Measurements from ENCODE around the gene CAV1.
A peak's percentile ranks its signal among the peaks of the same experiment; 100 is the strongest.

Gene CAV1

GRCh38 chr7:116540743-116541142 is 15.9 kb downstream of the CAV1 start:
- DNase-seq (ENCODE audit: insufficient read length, low spot score): no peak
- no peak for FAIRE-seq
- TF ChIP-seq TAF1 (IDR thresholded peaks at IDR 0.05; ENCODE audit: low read depth, low read length): no peak
- no peak for TF ChIP-seq SPI1 (IDR thresholded peaks at IDR 0.05; ENCODE audit: low read depth, low read length)
- no peak for TF ChIP-seq POLR2AphosphoS5 (IDR thresholded peaks at IDR 0.05; ENCODE audit: low read depth, low read length)
- no peak for TF ChIP-seq POLR2A (IDR thresholded peaks at IDR 0.05; ENCODE audit: low read depth, low read length)

GRCh38 chr7:116541951-116542350 is 17.1 kb downstream of the CAV1 start:
- DNase-seq (ENCODE audit: insufficient read length, low spot score) (no peak), FAIRE-seq (no peak)
- no peak for TF ChIP-seq SPI1 (IDR thresholded peaks at IDR 0.05; ENCODE audit: low read depth, low read length)
- TF ChIP-seq POU2F2 (IDR thresholded peaks at IDR 0.05; ENCODE audit: low read depth, low read length): no peak
- no peak for TF ChIP-seq PAX5 (IDR thresholded peaks at IDR 0.05; ENCODE audit: insufficient read depth, low read length, severe bottlenecking)
- TF ChIP-seq POLR2A (IDR thresholded peaks at IDR 0.05; ENCODE audit: low read depth, low read length): no peak
- no peak for TF ChIP-seq POLR2AphosphoS5 (IDR thresholded peaks at IDR 0.05; ENCODE audit: low read depth, low read length)
- TF ChIP-seq TAF1 (IDR thresholded peaks at IDR 0.05; ENCODE audit: low read depth, low read length): no peak

DNA sequence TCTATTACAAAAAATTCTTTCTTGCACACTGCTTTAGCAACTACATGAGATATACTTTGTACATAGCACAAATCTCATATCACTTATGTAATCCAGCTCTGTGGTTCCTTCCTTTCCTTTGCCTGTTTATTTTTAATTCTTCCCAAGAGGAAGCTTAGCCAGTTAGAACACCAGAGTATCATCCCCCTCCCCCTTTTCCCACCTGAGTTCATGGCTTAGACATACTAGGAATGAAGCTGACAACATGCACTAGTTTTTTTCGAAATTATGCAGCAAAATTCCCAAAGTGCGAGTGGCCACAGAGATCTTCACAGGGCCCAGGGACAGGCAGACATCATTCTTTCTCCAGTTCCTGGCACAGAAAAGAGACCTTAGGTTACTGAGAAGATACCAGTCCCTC is 17.8 kb downstream of the CAV1 start:
- FAIRE-seq: no peak

DNA sequence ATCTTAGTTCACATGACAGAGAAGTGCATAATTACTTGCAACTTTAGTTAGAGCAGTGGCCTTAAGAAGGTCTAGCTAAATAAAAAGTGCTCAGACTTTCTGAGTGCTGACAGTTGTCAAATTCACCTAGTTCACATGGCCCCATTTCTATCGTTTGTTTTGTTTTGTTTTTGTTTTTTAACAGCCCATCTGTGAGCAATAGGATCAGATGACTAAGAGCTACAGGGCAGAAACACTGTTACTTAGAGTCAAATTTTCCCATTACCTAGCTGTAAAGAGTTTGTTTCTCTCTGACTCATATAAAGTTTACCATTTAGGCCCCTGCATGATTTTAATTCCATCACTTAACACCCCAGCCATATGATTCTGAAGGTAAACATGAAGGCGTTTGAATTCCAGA is 18.8 kb downstream of the CAV1 start:
- DNase-seq (ENCODE audit: insufficient read length, low spot score) (no peak), FAIRE-seq (no peak)
- TF ChIP-seq SPI1 (IDR thresholded peaks at IDR 0.05; ENCODE audit: low read depth, low read length) (no peak), POLR2AphosphoS5 (IDR thresholded peaks at IDR 0.05; ENCODE audit: low read depth, low read length) (no peak), TAF1 (IDR thresholded peaks at IDR 0.05; ENCODE audit: low read depth, low read length) (no peak), PAX5 (IDR thresholded peaks at IDR 0.05; ENCODE audit: insufficient read depth, low read length, severe bottlenecking) (no peak), POLR2A (IDR thresholded peaks at IDR 0.05; ENCODE audit: low read depth, low read length) (no peak), POU2F2 (IDR thresholded peaks at IDR 0.05; ENCODE audit: low read depth, low read length) (no peak)

More for the DNA sequence above, 17.8 kb downstream of the CAV1 start:
- DNase-seq (ENCODE audit: insufficient read length, low spot score): no peak
- TF ChIP-seq POLR2A (IDR thresholded peaks at IDR 0.05; ENCODE audit: low read depth, low read length) (no peak), POU2F2 (IDR thresholded peaks at IDR 0.05; ENCODE audit: low read depth, low read length) (no peak), PAX5 (IDR thresholded peaks at IDR 0.05; ENCODE audit: insufficient read depth, low read length, severe bottlenecking) (no peak), POLR2AphosphoS5 (IDR thresholded peaks at IDR 0.05; ENCODE audit: low read depth, low read length) (no peak), SPI1 (IDR thresholded peaks at IDR 0.05; ENCODE audit: low read depth, low read length) (no peak)

DNA sequence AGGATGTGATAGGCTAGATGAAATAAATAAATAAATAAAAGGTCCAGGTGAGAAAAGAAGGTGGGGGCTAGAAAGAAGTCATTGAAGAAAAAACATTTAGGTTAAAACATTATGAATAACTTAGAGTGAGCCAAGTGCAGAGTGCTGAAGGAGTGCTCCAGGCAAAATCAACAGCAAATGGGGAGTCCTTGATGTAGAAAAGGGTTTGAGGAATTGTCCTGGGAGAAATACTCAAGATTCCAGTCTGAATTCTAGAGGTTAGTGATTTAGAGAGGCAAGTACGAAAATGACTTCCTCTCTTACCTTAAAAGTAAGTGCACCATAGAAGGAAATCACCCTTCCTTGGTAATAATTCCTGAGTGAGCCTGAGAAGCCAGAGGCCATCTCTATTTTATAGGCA is 19.7 kb downstream of the CAV1 start:
- DNase-seq (ENCODE audit: insufficient read length, low spot score): no peak
- no peak for FAIRE-seq
- no peak for TF ChIP-seq TAF1 (IDR thresholded peaks at IDR 0.05; ENCODE audit: low read depth, low read length)
- TF ChIP-seq POLR2A (IDR thresholded peaks at IDR 0.05; ENCODE audit: low read depth, low read length): no peak
- TF ChIP-seq PAX5 (IDR thresholded peaks at IDR 0.05; ENCODE audit: insufficient read depth, low read length, severe bottlenecking): no peak
- no peak for TF ChIP-seq POLR2AphosphoS5 (IDR thresholded peaks at IDR 0.05; ENCODE audit: low read depth, low read length)
- no peak for TF ChIP-seq SPI1 (IDR thresholded peaks at IDR 0.05; ENCODE audit: low read depth, low read length)
- TF ChIP-seq POU2F2 (IDR thresholded peaks at IDR 0.05; ENCODE audit: low read depth, low read length): no peak

GRCh38 chr7:116545411-116545993 is 20.7 kb downstream of the CAV1 start:
- DNase-seq (ENCODE audit: insufficient read length, low spot score): no peak
- TF ChIP-seq PAX5 (IDR thresholded peaks at IDR 0.05; ENCODE audit: insufficient read depth, low read length, severe bottlenecking) (no peak), POLR2A (IDR thresholded peaks at IDR 0.05; ENCODE audit: low read depth, low read length) (no peak), SPI1 (IDR thresholded peaks at IDR 0.05; ENCODE audit: low read depth, low read length) (no peak), POLR2AphosphoS5 (IDR thresholded peaks at IDR 0.05; ENCODE audit: low read depth, low read length) (no peak), TAF1 (IDR thresholded peaks at IDR 0.05; ENCODE audit: low read depth, low read length) (no peak), POU2F2 (IDR thresholded peaks at IDR 0.05; ENCODE audit: low read depth, low read length) (no peak)
- no peak for FAIRE-seq

- TF ChIP-seq PAX5 (IDR thresholded peaks at IDR 0.05; ENCODE audit: insufficient read depth, low read length, severe bottlenecking) (no peak), SPI1 (IDR thresholded peaks at IDR 0.05; ENCODE audit: low read depth, low read length) (no peak), POLR2A (IDR thresholded peaks at IDR 0.05; ENCODE audit: low read depth, low read length) (no peak), TAF1 (IDR thresholded peaks at IDR 0.05; ENCODE audit: low read depth, low read length) (no peak), POLR2AphosphoS5 (IDR thresholded peaks at IDR 0.05; ENCODE audit: low read depth, low read length) (no peak)
- FAIRE-seq: no peak
- DNase-seq (ENCODE audit: insufficient read length, low spot score): no peak
These were observed 21.2 kb downstream of the CAV1 start for GRCh38 chr7:116546054-116546453.

- no peak for TF ChIP-seq POU2F2 (IDR thresholded peaks at IDR 0.05; ENCODE audit: low read depth, low read length)
- no peak for TF ChIP-seq POLR2AphosphoS5 (IDR thresholded peaks at IDR 0.05; ENCODE audit: low read depth, low read length)
- TF ChIP-seq TAF1 (IDR thresholded peaks at IDR 0.05; ENCODE audit: low read depth, low read length): no peak
- no peak for TF ChIP-seq SPI1 (IDR thresholded peaks at IDR 0.05; ENCODE audit: low read depth, low read length)
- TF ChIP-seq PAX5 (IDR thresholded peaks at IDR 0.05; ENCODE audit: insufficient read depth, low read length, severe bottlenecking): no peak
- TF ChIP-seq POLR2A (IDR thresholded peaks at IDR 0.05; ENCODE audit: low read depth, low read length): no peak
- DNase-seq (ENCODE audit: insufficient read length, low spot score): no peak
- FAIRE-seq: no peak
These were observed 22.1 kb downstream of the CAV1 start for GRCh38 chr7:116546916-116547315.

DNA sequence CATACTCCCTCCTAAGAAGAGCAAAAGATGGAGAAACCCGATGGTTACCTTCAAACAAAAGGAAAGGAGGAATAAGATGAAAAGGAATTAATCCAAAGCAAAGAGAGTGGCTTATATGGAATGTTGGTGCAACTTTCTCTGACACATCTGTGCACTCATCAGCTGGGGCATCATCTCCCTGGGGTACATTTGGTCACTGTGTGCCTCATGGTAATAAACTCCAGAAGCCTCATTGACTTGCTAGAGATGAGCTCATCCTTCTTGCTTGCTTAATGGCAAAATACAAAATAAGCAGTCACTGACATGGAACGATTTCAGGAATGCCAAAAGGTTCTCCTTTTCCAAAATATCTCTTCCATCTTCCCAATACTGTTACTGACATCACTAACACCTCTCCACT is 22.5 kb downstream of the CAV1 start:
- no peak for DNase-seq (ENCODE audit: insufficient read length, low spot score)
- TF ChIP-seq SPI1 (IDR thresholded peaks at IDR 0.05; ENCODE audit: low read depth, low read length): no peak
- no peak for TF ChIP-seq POU2F2 (IDR thresholded peaks at IDR 0.05; ENCODE audit: low read depth, low read length)
- TF ChIP-seq POLR2A (IDR thresholded peaks at IDR 0.05; ENCODE audit: low read depth, low read length): no peak
- no peak for TF ChIP-seq TAF1 (IDR thresholded peaks at IDR 0.05; ENCODE audit: low read depth, low read length)
- TF ChIP-seq POLR2AphosphoS5 (IDR thresholded peaks at IDR 0.05; ENCODE audit: low read depth, low read length): no peak
- no peak for TF ChIP-seq PAX5 (IDR thresholded peaks at IDR 0.05; ENCODE audit: insufficient read depth, low read length, severe bottlenecking)
- no peak for FAIRE-seq

DNA sequence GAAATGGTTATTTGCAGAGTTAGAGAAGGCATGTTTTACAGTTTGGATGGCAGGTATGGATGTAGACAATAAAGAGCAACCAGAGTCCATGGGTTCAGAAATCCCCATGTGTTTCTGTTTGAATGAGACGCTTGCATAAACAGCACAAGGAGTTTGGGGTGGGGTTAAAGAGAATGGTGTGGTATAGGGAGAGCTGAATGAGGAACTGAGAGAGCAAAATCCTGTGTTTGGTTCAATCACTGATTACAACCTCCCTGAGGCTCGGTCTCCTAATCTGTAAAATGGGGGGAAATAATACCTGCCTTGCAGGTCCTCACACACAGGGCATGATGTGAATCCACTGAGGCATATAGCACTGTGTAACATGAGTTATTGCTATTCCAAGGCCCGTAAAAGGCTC is 23.7 kb downstream of the CAV1 start:
- no peak for FAIRE-seq
- no peak for DNase-seq (ENCODE audit: insufficient read length, low spot score)
- TF ChIP-seq SPI1 (IDR thresholded peaks at IDR 0.05; ENCODE audit: low read depth, low read length): peak; percentile 95
- no peak for TF ChIP-seq PAX5 (IDR thresholded peaks at IDR 0.05; ENCODE audit: insufficient read depth, low read length, severe bottlenecking)

Data from GM12891 (cell line).